ENCODE measurements around the gene SMIM9. TPM values are rescaled to one million over a fixed set of nuclear protein-coding genes. Genes with fewer than 3 reads are reported as not detected.

The SMIM9 gene
- total RNA-seq, 2 donors from 2014 or later, result not detected

DNA sequence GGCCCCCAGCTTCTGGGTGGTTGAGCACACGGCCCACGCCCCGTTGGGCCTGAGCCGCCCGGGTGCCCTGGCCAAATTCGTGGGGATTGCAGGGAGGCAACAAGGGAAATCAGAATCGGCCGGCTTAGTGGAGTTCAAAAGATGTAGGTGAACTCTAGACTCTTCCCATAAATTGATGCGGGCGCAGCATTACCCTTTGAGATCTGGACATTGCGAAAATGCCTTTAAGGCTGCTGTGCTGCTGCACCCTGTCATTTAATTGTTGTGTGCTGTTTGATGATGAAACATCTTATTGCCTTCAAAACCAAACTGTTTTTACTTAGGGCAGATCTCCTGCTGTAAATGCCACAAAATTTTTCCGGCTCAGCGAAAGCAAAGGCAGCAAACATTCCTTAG lies 28.8 kb downstream of the SMIM9 start:
- Histone ChIP-seq H3K4me3 (peak overlapping the region; percentile 47 to 52), H3K36me3 (no peaks in the 10 kb centered on the region), H3K27ac (peak overlapping the region; percentile 46 to 67), H3K9me3 (no peaks in the 10 kb centered on the region), H3K27me3 (replicated peaks; ENCODE audit: insufficient read depth) (no peaks in the 10 kb centered on the region), H3K4me1 (replicated peaks) (no peaks in the 10 kb centered on the region)
- WGBS, result 5% methylated on average over 7 of the region's 13 CpGs
- TF ChIP-seq POLR2AphosphoS5 (IDR thresholded peaks at IDR 0.05), result no peak
- no peak for TF ChIP-seq POLR2A (IDR thresholded peaks at IDR 0.05)
- TF ChIP-seq, protein P1, sequence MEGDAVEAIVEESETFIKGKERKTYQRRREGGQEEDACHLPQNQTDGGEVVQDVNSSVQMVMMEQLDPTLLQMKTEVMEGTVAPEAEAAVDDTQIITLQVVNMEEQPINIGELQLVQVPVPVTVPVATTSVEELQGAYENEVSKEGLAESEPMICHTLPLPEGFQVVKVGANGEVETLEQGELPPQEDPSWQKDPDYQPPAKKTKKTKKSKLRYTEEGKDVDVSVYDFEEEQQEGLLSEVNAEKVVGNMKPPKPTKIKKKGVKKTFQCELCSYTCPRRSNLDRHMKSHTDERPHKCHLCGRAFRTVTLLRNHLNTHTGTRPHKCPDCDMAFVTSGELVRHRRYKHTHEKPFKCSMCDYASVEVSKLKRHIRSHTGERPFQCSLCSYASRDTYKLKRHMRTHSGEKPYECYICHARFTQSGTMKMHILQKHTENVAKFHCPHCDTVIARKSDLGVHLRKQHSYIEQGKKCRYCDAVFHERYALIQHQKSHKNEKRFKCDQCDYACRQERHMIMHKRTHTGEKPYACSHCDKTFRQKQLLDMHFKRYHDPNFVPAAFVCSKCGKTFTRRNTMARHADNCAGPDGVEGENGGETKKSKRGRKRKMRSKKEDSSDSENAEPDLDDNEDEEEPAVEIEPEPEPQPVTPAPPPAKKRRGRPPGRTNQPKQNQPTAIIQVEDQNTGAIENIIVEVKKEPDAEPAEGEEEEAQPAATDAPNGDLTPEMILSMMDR (IDR thresholded peaks at IDR 0.05), result no peak
- intact Hi-C loops (cut with DNase I), result no loop called here
- no peak for DNase-seq (ENCODE audit: low spot score)

GRCh38 chrX:154804957-154805695 lies 29.3 kb downstream of the SMIM9 start, which contains the start of gene MPP1:
MPP1 (minus strand) TSS chrX:154805485; CDS start chrX:154805373, 112 bp downstream.
- no peaks in the 10 kb centered on the region for H3K9me3 ChIP-seq
- intact Hi-C loops (cut with DNase I), result no loop called here
- peak within 1 kb of the TSS; percentile 47 to 52 for H3K4me3 ChIP-seq
- WGBS, result 1% methylated on average over 17 of the region's 65 CpGs
- no peaks in the 10 kb centered on the region for H3K4me1 ChIP-seq (replicated peaks)
- TF ChIP-seq POLR2AphosphoS5 (IDR thresholded peaks at IDR 0.05) (peak; percentile 33), POLR2A (IDR thresholded peaks at IDR 0.05) (peak; percentile 36)
- TF ChIP-seq, protein P1 (IDR thresholded peaks at IDR 0.05), result no peak
- peak within 1 kb of the TSS; percentile 46 to 67 for H3K27ac ChIP-seq
- no peaks in the 10 kb centered on the region for H3K27me3 ChIP-seq (replicated peaks; ENCODE audit: insufficient read depth)
- peak; percentile 56 for DNase-seq (ENCODE audit: low spot score)
- H3K36me3 ChIP-seq, result no peaks in the 10 kb centered on the region

- peak overlapping the region; percentile 30 to 41 for H3K27ac ChIP-seq
- intact Hi-C loops (cut with DNase I), result no loop called here
- TF ChIP-seq POLR2A (IDR thresholded peaks at IDR 0.05), result no peak
- no peak for TF ChIP-seq POLR2AphosphoS5 (IDR thresholded peaks at IDR 0.05)
- TF ChIP-seq, protein P1 (IDR thresholded peaks at IDR 0.05), result no peak
- H3K27me3 ChIP-seq (replicated peaks; ENCODE audit: insufficient read depth), result no peaks in the 10 kb centered on the region
- 20% methylated on average over 7 of the region's 7 CpGs for WGBS
- no peaks in the 10 kb centered on the region for H3K36me3 ChIP-seq
- peaks cover 4% of the 10 kb centered on the region for H3K4me1 ChIP-seq (replicated peaks)
- no peaks in the 10 kb centered on the region for H3K9me3 ChIP-seq
- H3K4me3 ChIP-seq, result peak overlapping the region; percentile 47 to 52
- no peak for DNase-seq (ENCODE audit: low spot score)
Measured at GRCh38 chrX:154804261-154804956, 30.1 kb downstream of the SMIM9 start.

- Histone ChIP-seq H3K27ac (no peak overlapping the region), H3K9me3 (no peaks in the 10 kb centered on the region), H3K4me3 (no peak overlapping the region), H3K27me3 (replicated peaks; ENCODE audit: insufficient read depth) (no peaks in the 10 kb centered on the region), H3K4me1 (replicated peaks) (peaks cover 4% of the 10 kb centered on the region), H3K36me3 (no peaks in the 10 kb centered on the region)
- no peak for TF ChIP-seq POLR2AphosphoS5 (IDR thresholded peaks at IDR 0.05)
- no peak for TF ChIP-seq POLR2A (IDR thresholded peaks at IDR 0.05)
- TF ChIP-seq, protein P1 (IDR thresholded peaks at IDR 0.05), result no peak
- intact Hi-C loops (cut with DNase I), result no loop called here
- no peak for DNase-seq (ENCODE audit: low spot score)
- 84% methylated on average over 2 of the region's 2 CpGs for WGBS
Measured at GRCh38 chrX:154802947-154803346, 31.5 kb downstream of the SMIM9 start.

Measured in prostate gland (tissue), 2 donors.